K562 (cell line): Measurements from ENCODE around the gene PCK1. TPM values are rescaled to one million over a fixed set of nuclear protein-coding genes. Genes with fewer than 3 reads are reported as not detected.

ENCODE experiments used
- BHLHE40 ChIP-seq: IDR thresholded peaks from 2 replicates; pipeline ENCODE4 v1.6.1; 2011; ENCODE audit warnings: low read length, improper control_type of control experiment
- CBX1 ChIP-seq: sonication (generic); IDR thresholded peaks from 2 replicates; pipeline ENCODE4 v1.6.1; 2016; ENCODE audit warnings: antibody characterized with exemption, low read depth, mild to moderate bottlenecking
- CREM ChIP-seq: IDR thresholded peaks from 2 replicates; pipeline ENCODE4 v1.6.1; 2014; ENCODE audit warnings: antibody characterized with exemption, low read depth
- NCOA1 ChIP-seq: fragments of 450-650 bp; IDR thresholded peaks from 2 replicates; pipeline ENCODE4 v1.6.1; 2016; ENCODE audit warnings: low read depth
- NR3C1 ChIP-seq: sonication (generic); formaldehyde crosslinking; IDR thresholded peaks from 2 replicates; pipeline ENCODE4 v1.8.1; 2022; ENCODE audit warnings: missing genetic modification reagents
- PHF8 ChIP-seq: fragments of 200-600 bp; sonication (generic); IDR thresholded peaks from 2 replicates; pipeline ENCODE4 v1.6.1; 2012; ENCODE audit warnings: mixed run types, mild to moderate bottlenecking, inconsistent platforms, low read length, moderate library complexity, borderline replicate concordance
- RNF2 ChIP-seq: sonication (generic); IDR thresholded peaks from 2 replicates; pipeline ENCODE4 v1.6.1; 2016
- SLC30A9 ChIP-seq: fragments of 250-450 bp; sonication (Bioruptor Pico); IDR thresholded peaks from 2 replicates; pipeline ENCODE4 v1.8.0; 2022; ENCODE audit warnings: mild to moderate bottlenecking, moderate library complexity
- TAF1 ChIP-seq: IDR thresholded peaks from 2 replicates; pipeline ENCODE4 v1.6.1; 2011; ENCODE audit warnings: mild to moderate bottlenecking, low read length, moderate library complexity; ENCODE audit not compliant: insufficient read depth, control insufficient read depth, severe bottlenecking; ENCODE audit errors: extremely low read depth
- ZBTB1 ChIP-seq: sonication (generic); formaldehyde crosslinking; IDR thresholded peaks from 2 replicates; pipeline ENCODE4 v1.8.1; 2023; ENCODE audit warnings: missing genetic modification reagents, low read depth, mild to moderate bottlenecking, borderline replicate concordance
- polyA plus RNA-seq, 8 experiments: library from polyadenylated mRNA; depleted of rRNA in 4 of 8; stranded (reverse) in 5 of 8; unstranded in 3 of 8; fragments of >200 nt; fragmentation: Nextera tagmentation in 2 of 8; fragmentation: Illumina TruSeq in 1 of 8; extraction: Ambion mirVana in 2 of 8; extraction: Trizol in 1 of 8; gene quantifications; 2 replicates each; pipeline versions ENCODE4 v1.2.1 to v1.2.3, GENCODE V29; 2011 to 2014; ENCODE audit warnings: inconsistent platforms in 1 of 8, missing spikeins in 1 of 8
- total RNA-seq, 7 experiments: library from RNA; depleted of rRNA in 6 of 7; stranded (reverse); fragments of >200 nt in 6 of 7; fragmentation: Illumina TruSeq in 2 of 7; extraction: Trizol in 2 of 7; gene quantifications; 2 replicates each; pipeline versions ENCODE4 v1.2.1 to v1.2.3, GENCODE V29; 2011 to 2021; ENCODE audit warnings: low replicate concordance in 1 of 7
- TF ChIP-seq, protein P1 (sequence below): sonication (generic); formaldehyde crosslinking; IDR thresholded peaks from 2 replicates; pipeline ENCODE4 v1.8.1; 2023; ENCODE audit warnings: mild to moderate bottlenecking, missing genetic modification reagents
- TF ChIP-seq, protein P2 (sequence below): fragments of 450-650 bp; IDR thresholded peaks from 2 replicates; pipeline ENCODE4 v1.6.1; 2016; ENCODE audit warnings: borderline replicate concordance
- TF ChIP-seq, protein P3 (sequence below), 2 experiments: fragments of 450-650 bp; IDR thresholded peaks; 2 replicates each; pipeline ENCODE4 v1.6.1; 2018; ENCODE audit warnings: mild to moderate bottlenecking in 2 of 2, low read depth in 1 of 2; ENCODE audit not compliant: partially characterized antibody in 2 of 2
- TF ChIP-seq, protein P4 (sequence below): fragments of 450-650 bp; IDR thresholded peaks from 2 replicates; pipeline ENCODE4 v1.6.1; 2014; ENCODE audit warnings: low read depth, mild to moderate bottlenecking, moderate library complexity, borderline replicate concordance

Gene PCK1
- total and polyA plus RNA-seq, 9 of the 15 experiments (the other 6 are each of a cell fraction or from before 2014, with no cell fraction given), result 0.05 to 0.73 (median 0.15) TPM

DNA sequence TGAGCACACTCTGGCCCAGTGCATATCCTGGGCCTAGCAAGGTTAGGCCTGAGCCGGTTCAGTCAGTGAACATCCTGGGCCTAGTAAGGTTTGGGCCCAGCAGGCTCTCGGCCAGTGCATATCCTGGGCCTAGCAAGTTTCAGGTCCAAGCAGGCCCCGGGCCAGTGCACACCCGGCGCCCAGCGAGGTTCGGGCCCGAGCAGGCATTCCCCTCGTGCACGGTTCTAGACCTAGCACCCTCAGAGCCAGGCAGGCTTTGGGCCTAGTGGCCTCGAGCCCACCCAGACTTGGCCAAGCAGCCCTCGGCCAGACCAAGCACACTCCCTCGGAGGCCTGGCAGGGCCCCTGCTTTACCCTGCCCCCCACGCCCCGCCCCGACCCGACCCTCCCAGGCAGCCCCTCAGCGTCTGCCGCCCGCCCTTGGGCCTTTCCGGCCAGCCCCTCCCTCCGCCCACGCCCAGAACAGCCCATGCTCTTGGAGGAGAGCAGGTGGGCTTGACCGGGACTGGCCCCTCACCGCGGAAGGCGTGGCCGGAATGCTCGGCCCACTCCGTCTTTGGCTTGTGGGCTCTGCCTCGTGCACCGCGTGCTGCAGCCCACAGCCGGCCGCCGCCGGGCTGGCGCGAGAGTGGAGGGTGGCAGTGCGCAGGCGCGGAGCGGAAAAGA lies 36.3 kb upstream of the PCK1 start, which contains the start of gene CTCFL (continued):
- TF ChIP-seq, protein P1, sequence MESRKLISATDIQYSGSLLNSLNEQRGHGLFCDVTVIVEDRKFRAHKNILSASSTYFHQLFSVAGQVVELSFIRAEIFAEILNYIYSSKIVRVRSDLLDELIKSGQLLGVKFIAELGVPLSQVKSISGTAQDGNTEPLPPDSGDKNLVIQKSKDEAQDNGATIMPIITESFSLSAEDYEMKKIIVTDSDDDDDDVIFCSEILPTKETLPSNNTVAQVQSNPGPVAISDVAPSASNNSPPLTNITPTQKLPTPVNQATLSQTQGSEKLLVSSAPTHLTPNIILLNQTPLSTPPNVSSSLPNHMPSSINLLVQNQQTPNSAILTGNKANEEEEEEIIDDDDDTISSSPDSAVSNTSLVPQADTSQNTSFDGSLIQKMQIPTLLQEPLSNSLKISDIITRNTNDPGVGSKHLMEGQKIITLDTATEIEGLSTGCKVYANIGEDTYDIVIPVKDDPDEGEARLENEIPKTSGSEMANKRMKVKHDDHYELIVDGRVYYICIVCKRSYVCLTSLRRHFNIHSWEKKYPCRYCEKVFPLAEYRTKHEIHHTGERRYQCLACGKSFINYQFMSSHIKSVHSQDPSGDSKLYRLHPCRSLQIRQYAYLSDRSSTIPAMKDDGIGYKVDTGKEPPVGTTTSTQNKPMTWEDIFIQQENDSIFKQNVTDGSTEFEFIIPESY (CRISPR knock-in tag), result peak; percentile 65; the same call in 1 of the 2 replicates
- peak; percentile 40; the same call in 1 of the 2 replicates for TF ChIP-seq ZBTB1 (CRISPR knock-in tag)
- TF ChIP-seq, protein P2, sequence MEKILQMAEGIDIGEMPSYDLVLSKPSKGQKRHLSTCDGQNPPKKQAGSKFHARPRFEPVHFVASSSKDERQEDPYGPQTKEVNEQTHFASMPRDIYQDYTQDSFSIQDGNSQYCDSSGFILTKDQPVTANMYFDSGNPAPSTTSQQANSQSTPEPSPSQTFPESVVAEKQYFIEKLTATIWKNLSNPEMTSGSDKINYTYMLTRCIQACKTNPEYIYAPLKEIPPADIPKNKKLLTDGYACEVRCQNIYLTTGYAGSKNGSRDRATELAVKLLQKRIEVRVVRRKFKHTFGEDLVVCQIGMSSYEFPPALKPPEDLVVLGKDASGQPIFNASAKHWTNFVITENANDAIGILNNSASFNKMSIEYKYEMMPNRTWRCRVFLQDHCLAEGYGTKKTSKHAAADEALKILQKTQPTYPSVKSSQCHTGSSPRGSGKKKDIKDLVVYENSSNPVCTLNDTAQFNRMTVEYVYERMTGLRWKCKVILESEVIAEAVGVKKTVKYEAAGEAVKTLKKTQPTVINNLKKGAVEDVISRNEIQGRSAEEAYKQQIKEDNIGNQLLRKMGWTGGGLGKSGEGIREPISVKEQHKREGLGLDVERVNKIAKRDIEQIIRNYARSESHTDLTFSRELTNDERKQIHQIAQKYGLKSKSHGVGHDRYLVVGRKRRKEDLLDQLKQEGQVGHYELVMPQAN, result peak; percentile 33; the same call in 1 of the 2 replicates
- TF ChIP-seq RNF2, result peak; percentile 77
- peak; percentile 30; the same call in 1 of the 2 replicates for TF ChIP-seq CREM
- TF ChIP-seq NR3C1 (CRISPR knock-in tag), result peak; percentile 84
- TF ChIP-seq SLC30A9 (CRISPR knock-in tag), result no peak
- TF ChIP-seq PHF8, result peak; percentile 64; the same call in 1 of the 2 replicates
- TF ChIP-seq NCOA1, result no peak
- TF ChIP-seq, protein P3, sequence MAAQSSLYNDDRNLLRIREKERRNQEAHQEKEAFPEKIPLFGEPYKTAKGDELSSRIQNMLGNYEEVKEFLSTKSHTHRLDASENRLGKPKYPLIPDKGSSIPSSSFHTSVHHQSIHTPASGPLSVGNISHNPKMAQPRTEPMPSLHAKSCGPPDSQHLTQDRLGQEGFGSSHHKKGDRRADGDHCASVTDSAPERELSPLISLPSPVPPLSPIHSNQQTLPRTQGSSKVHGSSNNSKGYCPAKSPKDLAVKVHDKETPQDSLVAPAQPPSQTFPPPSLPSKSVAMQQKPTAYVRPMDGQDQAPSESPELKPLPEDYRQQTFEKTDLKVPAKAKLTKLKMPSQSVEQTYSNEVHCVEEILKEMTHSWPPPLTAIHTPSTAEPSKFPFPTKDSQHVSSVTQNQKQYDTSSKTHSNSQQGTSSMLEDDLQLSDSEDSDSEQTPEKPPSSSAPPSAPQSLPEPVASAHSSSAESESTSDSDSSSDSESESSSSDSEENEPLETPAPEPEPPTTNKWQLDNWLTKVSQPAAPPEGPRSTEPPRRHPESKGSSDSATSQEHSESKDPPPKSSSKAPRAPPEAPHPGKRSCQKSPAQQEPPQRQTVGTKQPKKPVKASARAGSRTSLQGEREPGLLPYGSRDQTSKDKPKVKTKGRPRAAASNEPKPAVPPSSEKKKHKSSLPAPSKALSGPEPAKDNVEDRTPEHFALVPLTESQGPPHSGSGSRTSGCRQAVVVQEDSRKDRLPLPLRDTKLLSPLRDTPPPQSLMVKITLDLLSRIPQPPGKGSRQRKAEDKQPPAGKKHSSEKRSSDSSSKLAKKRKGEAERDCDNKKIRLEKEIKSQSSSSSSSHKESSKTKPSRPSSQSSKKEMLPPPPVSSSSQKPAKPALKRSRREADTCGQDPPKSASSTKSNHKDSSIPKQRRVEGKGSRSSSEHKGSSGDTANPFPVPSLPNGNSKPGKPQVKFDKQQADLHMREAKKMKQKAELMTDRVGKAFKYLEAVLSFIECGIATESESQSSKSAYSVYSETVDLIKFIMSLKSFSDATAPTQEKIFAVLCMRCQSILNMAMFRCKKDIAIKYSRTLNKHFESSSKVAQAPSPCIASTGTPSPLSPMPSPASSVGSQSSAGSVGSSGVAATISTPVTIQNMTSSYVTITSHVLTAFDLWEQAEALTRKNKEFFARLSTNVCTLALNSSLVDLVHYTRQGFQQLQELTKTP (IDR thresholded peaks at IDR 0.05; ENCODE audit: low read depth in 1 of 2, partially characterized antibody in 2 of 2), result no peak
- TF ChIP-seq, protein P4, sequence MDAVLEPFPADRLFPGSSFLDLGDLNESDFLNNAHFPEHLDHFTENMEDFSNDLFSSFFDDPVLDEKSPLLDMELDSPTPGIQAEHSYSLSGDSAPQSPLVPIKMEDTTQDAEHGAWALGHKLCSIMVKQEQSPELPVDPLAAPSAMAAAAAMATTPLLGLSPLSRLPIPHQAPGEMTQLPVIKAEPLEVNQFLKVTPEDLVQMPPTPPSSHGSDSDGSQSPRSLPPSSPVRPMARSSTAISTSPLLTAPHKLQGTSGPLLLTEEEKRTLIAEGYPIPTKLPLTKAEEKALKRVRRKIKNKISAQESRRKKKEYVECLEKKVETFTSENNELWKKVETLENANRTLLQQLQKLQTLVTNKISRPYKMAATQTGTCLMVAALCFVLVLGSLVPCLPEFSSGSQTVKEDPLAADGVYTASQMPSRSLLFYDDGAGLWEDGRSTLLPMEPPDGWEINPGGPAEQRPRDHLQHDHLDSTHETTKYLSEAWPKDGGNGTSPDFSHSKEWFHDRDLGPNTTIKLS, result no peak
- TF ChIP-seq BHLHE40, result peak; percentile 82
- TF ChIP-seq TAF1, result peak; percentile 47
- TF ChIP-seq CBX1, result 0 out of 2 replicates have a peak, but pooled peaks have one; percentile 55
- TF ChIP-seq, all 486 proteins: peak for 101
